Liver (tissue), 9 donors: ENCODE measurements around the gene RAB13. TPM values are rescaled to one million over a fixed set of nuclear protein-coding genes. Genes with fewer than 3 reads are reported as not detected.
A peak's percentile ranks its signal among the peaks of the same experiment; 100 is the strongest.

Experiments used
- DNase-seq: peaks from one replicate; pipeline ENCODE4 v3.0.0-alpha.2; 2017; ENCODE audit warnings: low spot score
- H3K27ac ChIP-seq, 2 donors: one replicate each; pipeline ENCODE4 v1.7.0; 2013; ENCODE audit warnings: inconsistent platforms in 2 of 2, low read length in 2 of 2, control low read depth in 1 of 2, low read depth in 1 of 2, mild to moderate bottlenecking in 1 of 2
- H3K27me3 ChIP-seq, 4 donors: one replicate each; pipeline versions ENCODE4 v1.6.1 to v1.7.0; 2013; ENCODE audit warnings: low read length in 3 of 4, inconsistent platforms in 1 of 4, mild to moderate bottlenecking in 1 of 4, moderate library complexity in 1 of 4; ENCODE audit not compliant: control insufficient read depth in 4 of 4, insufficient read depth in 4 of 4
- H3K36me3 ChIP-seq, 4 donors: one replicate each; pipeline versions ENCODE4 v1.6.1 to v1.7.0; 2013; ENCODE audit warnings: low read length in 3 of 4, mild to moderate bottlenecking in 3 of 4, low read depth in 1 of 4, moderate library complexity in 1 of 4; ENCODE audit not compliant: control insufficient read depth in 4 of 4, insufficient read depth in 3 of 4
- H3K4me1 ChIP-seq, 4 donors: one replicate each; pipeline versions ENCODE4 v1.6.1 to v1.7.0; 2013; ENCODE audit warnings: low read length in 3 of 4, mild to moderate bottlenecking in 3 of 4, moderate library complexity in 1 of 4; ENCODE audit not compliant: control insufficient read depth in 4 of 4, insufficient read depth in 4 of 4
- H3K4me3 ChIP-seq, 3 donors: one replicate each; pipeline versions ENCODE4 v1.6.1 to v1.7.0; 2013; ENCODE audit warnings: low read length in 3 of 3, control low read depth in 1 of 3, low read depth in 1 of 3, mild to moderate bottlenecking in 1 of 3
- H3K9ac ChIP-seq, 2 donors: one replicate each; pipeline ENCODE4 v1.7.0; 2013; ENCODE audit warnings: low read length in 2 of 2, mild to moderate bottlenecking in 2 of 2, moderate library complexity in 2 of 2, control low read depth in 1 of 2, low read depth in 1 of 2
- H3K9me3 ChIP-seq, 4 donors: one replicate each; pipeline versions ENCODE4 v1.6.1 to v1.7.0; 2013; ENCODE audit warnings: low read length in 3 of 4; ENCODE audit not compliant: control insufficient read depth in 4 of 4
- FOXA1 ChIP-seq: IDR thresholded peaks from 2 replicates; pipeline ENCODE4 v1.6.1; 2016; ENCODE audit warnings: antibody characterized with exemption
- FOXA2 ChIP-seq: IDR thresholded peaks from 2 replicates; pipeline ENCODE4 v1.6.1; 2016; ENCODE audit warnings: antibody characterized with exemption
- GABPA ChIP-seq, 2 donors: IDR thresholded peaks in 1 of 2; conservative IDR thresholded peaks in 1 of 2; 2 replicates each; pipeline ENCODE4 v1.6.1; 2016; ENCODE audit warnings: antibody characterized with exemption in 2 of 2, mild to moderate bottlenecking in 1 of 2, moderate library complexity in 1 of 2
- HNF4A ChIP-seq, 2 donors: conservative IDR thresholded peaks; 2 replicates each; pipeline ENCODE4 v1.6.1; 2016; ENCODE audit warnings: antibody characterized with exemption in 2 of 2, mild to moderate bottlenecking in 2 of 2
- HNF4G ChIP-seq: IDR thresholded peaks from 2 replicates; pipeline ENCODE4 v1.6.1; 2016; ENCODE audit warnings: antibody characterized with exemption
- JUND ChIP-seq, 2 donors: IDR thresholded peaks; 2 replicates each; pipeline ENCODE4 v1.6.1; 2016; ENCODE audit warnings: antibody characterized with exemption in 2 of 2
- RAD21 ChIP-seq, 2 donors: IDR thresholded peaks; 2 replicates each; pipeline ENCODE4 v1.6.1; 2016; ENCODE audit warnings: antibody characterized with exemption in 2 of 2, mild to moderate bottlenecking in 2 of 2
- RXRA ChIP-seq, 2 donors: IDR thresholded peaks; 2 replicates each; pipeline ENCODE4 v1.6.1; 2017 to 2018; ENCODE audit warnings: antibody characterized with exemption in 2 of 2, mild to moderate bottlenecking in 1 of 2
- SP1 ChIP-seq: IDR thresholded peaks from 2 replicates; pipeline ENCODE4 v1.6.1; 2018; ENCODE audit warnings: antibody characterized with exemption, mild to moderate bottlenecking
- TAF1 ChIP-seq: conservative IDR thresholded peaks from 2 replicates; pipeline ENCODE4 v1.6.1; 2016; ENCODE audit warnings: antibody characterized with exemption, mild to moderate bottlenecking
- YY1 ChIP-seq: IDR thresholded peaks from 2 replicates; pipeline ENCODE4 v1.6.1; 2016; ENCODE audit warnings: antibody characterized with exemption, mild to moderate bottlenecking
- whole genome bisulfite sequencing: extraction: QIAGEN DNeasy Blood & Tissue Kit; methylation state at CpG from one replicate; pipeline ENCODE4 v1.1.7; 2013; 5-methylcytosine and 5-hydroxymethylcytosine counted together
- polyA plus RNA-seq, 2 donors: library from polyadenylated mRNA; stranded (reverse) in 1 of 2; unstranded in 1 of 2; fragments of 200-250 nt in 1 of 2; fragments of >200 nt in 1 of 2; fragmentation: Nextera tagmentation in 1 of 2; extraction: Ambion mirVana in 1 of 2; gene quantifications; one replicate each; pipeline versions ENCODE4 v1.2.1 to v1.2.3, GENCODE V29; 2013 to 2015
- total RNA-seq, 2 donors: library from RNA; depleted of rRNA; stranded (reverse); fragments of >200 nt; gene quantifications; one replicate each; pipeline ENCODE4 v1.2.3, GENCODE V29; 2014
- TF ChIP-seq, protein P1 (sequence below): IDR thresholded peaks from 2 replicates; pipeline ENCODE4 v1.6.1; 2016; ENCODE audit warnings: antibody characterized with exemption
- TF ChIP-seq, protein P2 (sequence below): IDR thresholded peaks from 2 replicates; pipeline ENCODE4 v1.6.1; 2016; ENCODE audit warnings: antibody characterized with exemption, mild to moderate bottlenecking
- TF ChIP-seq, protein P3 (sequence below): IDR thresholded peaks from 2 replicates; pipeline ENCODE4 v1.6.1; 2016; ENCODE audit warnings: antibody characterized with exemption
- donor health status: healthy.
- donor health status: healthy.
- donor health status: healthy.
- donor health status: healthy.
- donor health status: healthy.

The RAB13 gene
- total and polyA plus RNA-seq, 4 donors, result 18.0 to 72.9 (median 32.5) TPM

DNA sequence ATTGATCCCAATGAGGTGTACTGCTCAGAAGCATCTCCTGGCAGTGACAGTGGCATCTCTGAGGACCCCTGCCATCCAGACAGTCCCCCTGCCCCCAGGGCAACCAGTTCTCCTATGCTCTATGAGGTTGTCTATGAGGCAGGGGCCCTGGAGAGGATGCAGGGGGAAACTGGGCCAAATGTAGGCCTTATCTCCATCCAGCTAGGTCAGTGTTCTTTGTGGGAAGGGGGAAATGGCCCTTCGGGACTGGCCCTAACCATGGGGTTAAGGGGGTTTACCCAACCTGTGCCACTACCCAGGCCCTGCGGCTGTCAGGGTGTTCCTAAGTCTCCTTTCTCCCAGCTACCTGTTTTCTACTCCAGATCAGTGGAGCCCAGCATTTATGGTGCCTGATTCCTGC is 17.2 kb downstream of the RAB13 start (continued):
- TF ChIP-seq RXRA (IDR thresholded peaks at IDR 0.05) (no peak), SP1 (no peak), RAD21 (IDR thresholded peaks at IDR 0.05) (no peak), HNF4G (no peak), GABPA (IDR thresholded peaks at IDR 0.05 in 1 of 2, conservative IDR thresholded peaks at IDR 0.05 in 1 of 2) (no peak), FOXA2 (no peak), HNF4A (conservative IDR thresholded peaks at IDR 0.05) (no peak), TAF1 (no peak)

DNA sequence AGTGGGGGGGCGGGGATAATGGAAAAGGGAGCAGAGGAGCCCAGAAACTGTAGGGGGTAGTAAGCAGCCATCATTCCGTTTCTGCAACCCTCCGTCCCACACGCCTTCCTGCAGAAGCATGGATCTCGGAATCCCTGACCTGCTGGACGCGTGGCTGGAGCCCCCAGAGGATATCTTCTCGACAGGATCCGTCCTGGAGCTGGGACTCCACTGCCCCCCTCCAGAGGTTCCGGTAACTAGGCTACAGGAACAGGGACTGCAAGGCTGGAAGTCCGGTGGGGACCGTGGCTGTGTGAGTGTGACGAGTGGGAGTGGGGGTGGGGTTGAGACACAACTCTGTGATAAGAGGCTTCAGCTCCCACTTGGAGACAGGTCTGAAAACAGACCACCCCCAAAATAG is 17.7 kb downstream of the RAB13 start:
- Histone ChIP-seq H3K36me3 (peaks cover 0 to 2% (median under 1%) of the 10 kb centered on the region in 4 donors), H3K9ac (peak overlapping the region in 1 of 2 donors; percentile 88), H3K9me3 (no peaks in the 10 kb centered on the region), H3K4me1 (peaks cover 5 to 36% (median 21%) of the 10 kb centered on the region in 4 donors), H3K4me3 (peak overlapping the region in 2 of 3 donors; percentile 61 to 83), H3K27me3 (no peaks in the 10 kb centered on the region), H3K27ac (peak overlapping the region in 1 of 2 donors; percentile 96)
- WGBS, result 29% methylated on average over 13 of the region's 13 CpGs
- TF ChIP-seq JUND (IDR thresholded peaks at IDR 0.05), result no peak
- TF ChIP-seq, protein P1, sequence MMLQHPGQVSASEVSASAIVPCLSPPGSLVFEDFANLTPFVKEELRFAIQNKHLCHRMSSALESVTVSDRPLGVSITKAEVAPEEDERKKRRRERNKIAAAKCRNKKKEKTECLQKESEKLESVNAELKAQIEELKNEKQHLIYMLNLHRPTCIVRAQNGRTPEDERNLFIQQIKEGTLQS, result no peak
- TF ChIP-seq, protein P2, sequence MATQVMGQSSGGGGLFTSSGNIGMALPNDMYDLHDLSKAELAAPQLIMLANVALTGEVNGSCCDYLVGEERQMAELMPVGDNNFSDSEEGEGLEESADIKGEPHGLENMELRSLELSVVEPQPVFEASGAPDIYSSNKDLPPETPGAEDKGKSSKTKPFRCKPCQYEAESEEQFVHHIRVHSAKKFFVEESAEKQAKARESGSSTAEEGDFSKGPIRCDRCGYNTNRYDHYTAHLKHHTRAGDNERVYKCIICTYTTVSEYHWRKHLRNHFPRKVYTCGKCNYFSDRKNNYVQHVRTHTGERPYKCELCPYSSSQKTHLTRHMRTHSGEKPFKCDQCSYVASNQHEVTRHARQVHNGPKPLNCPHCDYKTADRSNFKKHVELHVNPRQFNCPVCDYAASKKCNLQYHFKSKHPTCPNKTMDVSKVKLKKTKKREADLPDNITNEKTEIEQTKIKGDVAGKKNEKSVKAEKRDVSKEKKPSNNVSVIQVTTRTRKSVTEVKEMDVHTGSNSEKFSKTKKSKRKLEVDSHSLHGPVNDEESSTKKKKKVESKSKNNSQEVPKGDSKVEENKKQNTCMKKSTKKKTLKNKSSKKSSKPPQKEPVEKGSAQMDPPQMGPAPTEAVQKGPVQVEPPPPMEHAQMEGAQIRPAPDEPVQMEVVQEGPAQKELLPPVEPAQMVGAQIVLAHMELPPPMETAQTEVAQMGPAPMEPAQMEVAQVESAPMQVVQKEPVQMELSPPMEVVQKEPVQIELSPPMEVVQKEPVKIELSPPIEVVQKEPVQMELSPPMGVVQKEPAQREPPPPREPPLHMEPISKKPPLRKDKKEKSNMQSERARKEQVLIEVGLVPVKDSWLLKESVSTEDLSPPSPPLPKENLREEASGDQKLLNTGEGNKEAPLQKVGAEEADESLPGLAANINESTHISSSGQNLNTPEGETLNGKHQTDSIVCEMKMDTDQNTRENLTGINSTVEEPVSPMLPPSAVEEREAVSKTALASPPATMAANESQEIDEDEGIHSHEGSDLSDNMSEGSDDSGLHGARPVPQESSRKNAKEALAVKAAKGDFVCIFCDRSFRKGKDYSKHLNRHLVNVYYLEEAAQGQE, result no peak
- no peak for TF ChIP-seq FOXA1
- no peak for TF ChIP-seq SP1
- TF ChIP-seq, protein P3, sequence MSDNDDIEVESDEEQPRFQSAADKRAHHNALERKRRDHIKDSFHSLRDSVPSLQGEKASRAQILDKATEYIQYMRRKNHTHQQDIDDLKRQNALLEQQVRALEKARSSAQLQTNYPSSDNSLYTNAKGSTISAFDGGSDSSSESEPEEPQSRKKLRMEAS, result no peak
- DNase-seq, result peak; percentile 44

DNA sequence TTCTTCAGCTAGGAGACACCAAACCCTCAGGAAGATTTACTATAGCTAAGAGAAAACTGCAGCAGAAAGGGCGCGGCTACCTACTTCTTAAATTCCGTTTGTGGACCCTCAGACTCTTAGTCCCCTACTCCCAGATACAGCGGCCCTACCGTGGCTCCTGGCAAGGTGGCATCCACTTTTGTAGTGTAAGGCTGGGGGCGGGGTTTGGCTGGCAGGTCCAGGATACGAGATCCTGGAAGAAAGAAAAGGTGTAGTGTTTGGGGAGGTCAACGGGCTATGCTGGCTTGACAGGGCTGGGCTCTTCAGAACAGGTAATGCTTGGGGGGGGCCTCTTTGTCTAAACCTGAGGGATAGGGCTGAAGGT is 18.2 kb downstream of the RAB13 start:
- Histone ChIP-seq H3K36me3 (no peaks in the 10 kb centered on the region), H3K4me3 (peak overlapping the region; percentile 61 to 98 (median 83)), H3K27me3 (no peaks in the 10 kb centered on the region), H3K4me1 (peaks cover 5 to 36% (median 21%) of the 10 kb centered on the region in 4 donors), H3K9ac (peak overlapping the region; percentile 88 to 94), H3K27ac (peak overlapping the region; percentile 96), H3K9me3 (no peaks in the 10 kb centered on the region)
- 1% methylated on average over 8 of the region's 8 CpGs for WGBS
- TF ChIP-seq JUND (IDR thresholded peaks at IDR 0.05), result no peak
- TF ChIP-seq GABPA (IDR thresholded peaks at IDR 0.05 in 1 of 2, conservative IDR thresholded peaks at IDR 0.05 in 1 of 2), result no peak
- no peak for TF ChIP-seq YY1
- TF ChIP-seq HNF4G, result no peak
- DNase-seq, result no peak
